SW480 (cell line): ENCODE data around the gene AUTS2.
A peak's percentile ranks its signal among the peaks of the same experiment; 100 is the strongest.

Experiments used
- DNase-seq: peaks from one replicate; pipeline ENCODE4 v3.0.0-alpha.2; 2016; ENCODE audit warnings: low spot score

Gene AUTS2

DNA sequence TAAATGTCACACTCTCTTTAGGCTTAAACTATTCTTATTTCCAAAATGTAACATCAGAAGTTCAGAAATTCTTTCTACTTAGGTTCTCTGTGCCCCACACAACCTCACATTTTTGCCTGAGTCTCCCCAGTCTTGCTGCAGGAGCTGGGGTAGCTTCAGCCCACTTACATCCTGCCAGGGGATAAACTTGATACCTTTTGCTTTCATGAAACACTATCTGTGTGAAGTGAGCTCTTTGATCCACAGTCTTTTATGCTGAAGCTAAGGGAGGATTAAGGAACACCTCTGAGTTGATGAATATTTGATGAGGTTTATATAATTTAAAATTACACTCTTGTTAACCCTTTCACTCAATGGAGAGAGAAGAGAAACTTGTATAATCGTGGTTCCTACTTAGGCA is 341.0 kb downstream of the AUTS2 start:
- no peak for DNase-seq

DNA sequence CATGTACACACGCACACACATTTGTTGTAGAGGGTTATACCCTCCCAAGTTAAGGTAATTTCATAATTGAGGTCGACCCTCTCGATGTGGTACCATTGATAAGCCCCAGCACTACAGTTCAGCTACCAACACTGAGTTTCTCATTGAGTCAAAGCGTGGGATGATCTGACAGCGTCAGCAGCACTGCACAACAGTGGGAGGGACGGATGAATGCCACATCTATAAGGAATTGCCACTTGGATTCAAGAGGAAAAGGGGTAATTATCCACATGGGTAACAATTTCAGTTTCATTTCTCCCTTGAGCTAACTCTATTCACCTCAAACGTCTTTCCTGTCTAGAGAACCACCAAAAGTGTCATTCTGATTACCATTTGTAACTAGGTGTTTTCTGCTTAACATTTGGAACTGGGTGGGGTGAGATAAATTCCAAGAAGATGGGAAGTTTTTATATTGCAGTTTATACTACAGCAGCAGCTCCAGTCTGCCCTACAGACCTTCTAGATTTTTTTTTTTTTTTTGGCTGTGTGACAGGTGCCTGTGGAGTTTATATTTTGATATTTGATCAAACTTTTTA is 342.9 kb downstream of the AUTS2 start:
- DNase-seq, result peak; percentile 7

DNA sequence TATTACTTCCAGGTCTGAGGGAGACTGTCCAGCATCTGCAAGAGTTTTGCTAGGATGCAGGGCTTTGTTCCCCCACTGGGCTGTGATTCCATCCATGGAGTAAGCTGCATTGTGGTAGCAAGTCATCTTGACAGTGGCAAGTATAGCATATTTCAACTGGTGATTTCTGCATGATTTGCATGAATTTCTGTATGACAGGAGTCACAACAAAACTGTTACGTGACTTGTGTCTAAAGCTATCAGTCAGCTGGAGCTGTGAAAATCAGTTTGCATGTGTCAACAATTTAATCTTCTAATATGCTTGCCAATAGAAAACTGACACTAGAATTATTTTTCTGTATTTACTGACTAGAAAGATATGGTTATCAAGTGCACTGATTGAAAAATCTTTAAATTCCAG is 344.3 kb downstream of the AUTS2 start:
- no peak for DNase-seq

DNA sequence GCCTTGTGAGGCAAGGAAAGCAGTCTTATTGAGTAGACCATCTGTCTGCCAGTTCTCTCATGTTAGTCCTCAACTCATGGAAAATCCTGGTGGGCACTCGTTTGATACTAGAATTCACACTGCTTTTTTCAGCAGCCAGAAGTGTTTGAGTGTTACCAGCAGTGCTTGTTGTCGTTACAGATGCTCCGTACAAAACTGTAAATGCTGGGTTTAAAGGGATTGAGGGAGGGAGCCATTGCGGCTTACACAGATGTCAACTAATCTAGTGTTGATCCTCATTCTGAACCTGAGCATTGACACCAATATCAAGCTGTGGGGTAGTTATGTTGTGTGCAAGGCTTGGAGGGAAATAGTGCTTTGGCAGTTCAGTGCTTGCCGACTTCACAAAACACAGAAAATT is 348.6 kb downstream of the AUTS2 start:
- no peak for DNase-seq

DNA sequence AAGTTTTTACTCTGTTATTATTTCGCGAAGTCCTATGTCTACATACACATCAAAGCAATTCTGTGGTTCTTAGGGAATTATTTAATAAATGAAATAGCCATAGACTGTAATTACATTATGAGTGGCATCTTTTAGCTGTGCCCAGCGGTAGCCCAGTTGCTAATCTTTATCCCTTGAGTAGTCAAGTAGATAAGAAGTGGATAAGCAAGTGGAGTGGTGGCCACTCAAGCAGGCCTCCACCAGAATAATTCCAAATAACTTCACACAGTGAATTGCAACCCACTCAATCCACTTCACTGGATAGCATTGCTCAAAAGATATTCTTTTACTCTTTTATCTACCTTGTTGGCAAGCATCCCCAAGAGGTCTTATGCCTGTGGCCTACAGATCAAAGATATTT is 349.7 kb downstream of the AUTS2 start:
- no peak for DNase-seq

DNA sequence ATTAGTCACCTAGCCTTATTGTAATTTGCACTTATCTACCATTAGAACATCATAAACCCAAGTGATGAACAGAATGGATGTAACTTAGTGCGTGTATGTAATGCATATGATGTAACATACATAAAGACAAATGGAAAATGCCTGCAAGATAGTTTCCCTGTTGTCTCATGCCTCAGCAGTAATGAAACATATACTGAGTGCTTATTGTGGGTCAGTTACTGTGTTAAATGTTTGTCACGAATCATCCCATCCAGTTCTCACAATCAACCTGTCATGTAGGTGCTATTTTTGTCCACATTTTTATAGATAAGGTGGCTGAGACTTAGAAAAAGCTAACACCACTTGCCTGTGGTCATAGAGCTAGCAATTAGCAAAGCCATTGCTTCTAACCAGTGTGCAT is 350.8 kb downstream of the AUTS2 start:
- no peak for DNase-seq

DNA sequence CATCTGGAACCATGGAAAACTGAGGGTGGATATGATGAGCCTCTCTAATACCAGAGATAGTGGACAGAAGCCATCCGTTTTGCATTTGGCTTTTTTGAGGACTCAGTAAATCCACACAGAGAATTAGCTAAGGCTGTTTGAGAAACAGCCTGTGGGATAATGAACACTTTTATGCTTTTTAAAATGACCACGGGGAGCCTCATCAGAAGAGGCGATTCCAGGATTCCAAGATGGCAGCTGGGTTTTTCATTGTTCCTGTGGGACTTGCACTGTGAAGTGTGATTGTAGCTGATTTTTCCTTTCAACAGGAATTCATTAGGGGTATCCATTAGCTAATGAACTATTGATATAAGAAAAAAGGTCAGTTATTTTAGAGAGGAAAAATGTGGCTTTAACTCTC is 353.2 kb downstream of the AUTS2 start:
- no peak for DNase-seq

DNA sequence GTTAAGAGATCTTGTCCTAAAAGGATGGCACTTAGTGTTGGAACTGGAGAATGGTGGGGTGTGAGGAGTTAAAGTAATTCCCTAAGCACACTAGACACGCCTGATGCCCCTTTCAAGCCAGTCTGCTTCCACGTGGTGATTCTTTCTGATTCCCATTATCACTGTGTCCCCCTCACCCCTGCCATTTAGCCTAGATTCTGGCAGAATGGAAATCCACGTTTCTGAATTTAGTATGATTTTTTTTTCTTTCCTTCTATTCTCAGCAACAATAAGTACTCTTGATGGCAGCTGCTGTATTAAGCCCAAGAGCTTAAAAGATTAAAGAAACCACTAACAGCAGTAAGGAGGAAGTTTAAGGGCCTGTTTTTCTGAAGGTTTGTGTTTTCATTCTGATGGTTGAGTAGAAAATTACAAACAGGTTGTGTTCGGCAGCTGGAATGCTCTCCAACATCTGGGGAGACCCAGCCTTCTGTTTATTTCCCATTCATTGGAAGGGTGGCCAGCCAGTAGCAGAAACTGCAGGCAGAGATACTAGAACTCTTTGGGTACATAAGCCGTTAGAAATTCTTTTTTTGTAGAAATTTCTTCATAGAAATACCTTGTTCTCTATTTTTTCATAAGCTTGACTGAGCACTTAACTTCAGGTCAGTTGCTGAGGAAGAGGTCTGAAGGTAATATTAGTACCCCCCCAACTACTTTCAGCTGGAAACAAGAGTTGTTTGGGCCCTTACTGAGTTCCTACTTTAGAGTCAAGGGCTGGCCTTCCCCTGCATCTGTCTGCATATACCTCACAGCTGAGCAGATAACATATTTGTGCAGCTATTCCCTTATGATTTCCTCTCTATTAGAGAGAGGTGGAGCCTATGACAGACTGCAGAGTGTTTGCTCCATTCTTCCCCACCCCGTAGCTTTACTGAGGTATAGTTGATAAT is 355.1 kb downstream of the AUTS2 start:
- no peak for DNase-seq

DNA sequence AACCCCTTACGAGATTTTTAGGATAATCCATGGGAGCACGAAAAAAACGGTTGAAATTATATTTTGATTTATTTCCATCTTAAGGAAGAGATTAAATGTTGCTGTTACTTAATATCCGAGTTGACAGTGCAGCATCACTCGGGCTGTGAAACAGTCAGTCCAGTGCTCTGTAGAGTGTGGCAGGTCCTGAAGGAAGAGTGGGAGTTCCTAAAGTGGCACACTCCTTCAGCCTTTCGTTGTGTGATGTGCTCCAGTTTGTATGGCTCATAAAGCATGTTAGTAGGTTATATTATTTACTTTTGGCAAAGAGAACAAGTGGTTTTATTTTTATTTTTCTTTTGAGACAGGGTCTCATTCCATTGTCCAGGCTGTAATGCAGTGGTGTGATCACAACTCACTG is 358.3 kb downstream of the AUTS2 start:
- no peak for DNase-seq

DNA sequence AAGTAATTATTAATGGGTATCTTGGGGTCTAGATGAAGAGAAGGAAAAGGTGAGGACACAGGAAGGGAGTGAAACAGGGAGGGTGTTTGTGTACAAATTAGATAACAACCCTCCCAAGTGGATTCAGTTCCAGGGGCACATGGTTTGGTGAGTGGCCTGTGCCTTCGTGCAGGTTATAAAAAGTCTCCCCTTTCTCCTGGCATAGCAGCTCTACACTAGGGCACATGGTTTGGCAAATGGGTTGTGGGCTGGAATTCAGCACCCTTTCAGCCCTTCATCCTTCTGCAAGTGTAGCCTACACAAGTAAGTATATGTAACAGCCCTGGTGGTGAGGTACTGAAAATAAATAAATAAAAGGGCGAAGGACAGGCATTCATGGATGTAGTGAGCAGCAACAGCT is 359.4 kb downstream of the AUTS2 start:
- DNase-seq, result no peak

DNA sequence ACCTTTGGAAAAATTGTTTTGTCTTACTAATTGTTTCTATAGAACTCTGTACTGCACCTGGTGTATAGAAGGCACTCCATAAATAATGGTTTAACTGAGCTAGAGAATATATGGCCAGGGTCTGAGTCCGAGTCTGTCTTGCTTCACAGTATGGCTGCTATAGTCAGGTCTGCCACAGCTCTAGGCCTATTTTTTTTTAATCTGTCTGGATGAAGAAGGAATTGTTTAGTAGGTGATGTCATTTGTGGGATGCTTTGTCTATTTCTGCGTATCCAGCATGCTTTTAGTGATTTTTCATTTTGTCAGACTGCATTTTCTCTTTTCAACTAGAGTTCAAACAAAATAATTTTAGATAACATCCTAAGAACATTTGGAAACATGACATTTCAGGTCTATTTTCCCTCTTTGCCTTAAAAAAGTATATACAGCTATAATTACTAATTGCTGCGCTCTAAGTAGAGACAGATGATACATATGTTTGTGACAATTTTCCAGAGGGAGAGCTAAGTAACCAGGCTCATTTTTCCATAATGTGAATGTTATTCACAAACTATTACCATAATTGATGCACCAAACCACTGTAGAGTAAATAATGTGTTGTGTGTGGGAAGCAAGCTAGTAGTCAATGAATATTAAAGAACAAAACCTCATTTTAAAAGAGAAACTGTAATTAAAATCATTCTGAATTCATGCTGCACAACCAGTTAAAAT is 361.7 kb downstream of the AUTS2 start:
- DNase-seq, result no peak

DNA sequence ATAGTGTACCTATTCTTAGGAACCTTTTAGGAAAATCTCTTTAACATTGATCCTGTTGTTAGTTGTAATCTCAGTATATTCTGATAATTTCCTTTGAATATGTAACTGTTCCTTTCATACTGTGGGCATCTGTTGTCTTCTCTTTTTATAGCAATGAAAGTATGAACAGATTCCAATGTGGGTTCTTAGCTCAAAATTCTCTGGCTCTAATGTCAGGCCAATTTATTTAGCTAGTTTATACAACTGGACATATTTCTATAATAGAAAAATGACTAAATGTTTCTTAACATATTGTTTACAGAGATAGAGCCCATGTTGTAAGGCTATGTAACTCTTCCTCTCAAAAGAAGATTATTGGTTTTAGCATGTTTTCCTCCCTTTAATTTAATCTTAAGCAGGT is 363.2 kb downstream of the AUTS2 start:
- no peak for DNase-seq

DNA sequence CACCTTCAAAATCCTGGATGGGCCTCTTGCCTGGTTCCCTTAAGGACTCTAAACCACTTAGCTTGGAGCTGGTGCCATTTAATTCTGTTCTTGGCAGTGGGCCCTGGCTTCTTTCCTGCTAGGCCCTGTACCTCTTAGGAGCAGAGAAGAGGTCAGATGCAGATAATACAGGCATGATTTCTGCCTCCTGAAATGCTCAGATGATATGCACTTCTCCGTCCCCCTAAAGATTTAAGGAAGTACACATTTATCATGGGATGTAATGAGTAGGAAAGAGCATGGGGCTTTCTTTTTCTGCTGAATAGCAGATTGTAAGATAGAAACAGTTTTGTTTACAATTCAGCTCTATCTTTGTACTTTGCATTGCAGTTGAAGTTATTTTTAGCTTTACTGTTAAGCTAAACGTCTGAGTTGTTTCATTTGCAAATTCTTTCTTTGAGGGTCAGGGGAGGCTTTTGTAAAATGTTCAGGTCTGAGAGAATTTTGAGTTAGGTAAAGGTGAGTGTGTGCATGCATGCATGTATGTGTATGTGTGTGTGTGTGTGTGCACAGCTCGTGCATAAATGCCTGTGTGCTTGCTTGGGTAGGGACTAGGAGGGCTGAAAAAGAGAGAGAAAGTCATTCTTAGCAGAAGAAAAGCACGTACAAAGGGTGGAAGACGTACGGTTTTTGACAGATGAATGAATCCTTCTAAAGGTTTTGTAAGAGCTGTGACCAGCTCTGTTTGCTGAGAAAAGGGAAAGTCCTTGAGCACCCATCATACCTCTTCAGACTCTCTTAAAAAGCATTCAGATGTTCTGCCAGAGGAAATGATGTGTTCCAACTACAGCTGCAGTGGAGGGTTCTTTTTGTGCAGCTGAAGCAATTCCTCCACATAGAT is 364.2 kb downstream of the AUTS2 start:
- no peak for DNase-seq

DNA sequence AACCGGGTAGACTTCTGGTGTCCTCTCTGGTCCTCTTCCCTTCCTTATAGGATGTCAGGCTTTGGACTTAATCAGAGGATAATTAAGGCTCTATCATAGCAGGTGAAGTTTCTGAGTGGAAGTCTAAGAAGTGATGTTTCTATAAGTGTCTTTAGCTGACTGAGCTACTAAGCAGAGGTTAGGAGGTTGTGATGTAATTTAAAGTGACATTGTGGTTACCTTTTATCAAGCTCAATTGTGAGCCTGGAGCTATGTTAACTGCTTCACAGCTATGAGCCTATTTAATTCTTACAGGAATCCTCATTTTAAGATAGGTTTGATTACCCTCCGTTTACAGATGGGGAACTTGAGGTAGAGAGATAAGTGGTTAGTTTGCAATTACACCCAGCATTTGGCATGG is 365.1 kb downstream of the AUTS2 start:
- DNase-seq, result no peak

DNA sequence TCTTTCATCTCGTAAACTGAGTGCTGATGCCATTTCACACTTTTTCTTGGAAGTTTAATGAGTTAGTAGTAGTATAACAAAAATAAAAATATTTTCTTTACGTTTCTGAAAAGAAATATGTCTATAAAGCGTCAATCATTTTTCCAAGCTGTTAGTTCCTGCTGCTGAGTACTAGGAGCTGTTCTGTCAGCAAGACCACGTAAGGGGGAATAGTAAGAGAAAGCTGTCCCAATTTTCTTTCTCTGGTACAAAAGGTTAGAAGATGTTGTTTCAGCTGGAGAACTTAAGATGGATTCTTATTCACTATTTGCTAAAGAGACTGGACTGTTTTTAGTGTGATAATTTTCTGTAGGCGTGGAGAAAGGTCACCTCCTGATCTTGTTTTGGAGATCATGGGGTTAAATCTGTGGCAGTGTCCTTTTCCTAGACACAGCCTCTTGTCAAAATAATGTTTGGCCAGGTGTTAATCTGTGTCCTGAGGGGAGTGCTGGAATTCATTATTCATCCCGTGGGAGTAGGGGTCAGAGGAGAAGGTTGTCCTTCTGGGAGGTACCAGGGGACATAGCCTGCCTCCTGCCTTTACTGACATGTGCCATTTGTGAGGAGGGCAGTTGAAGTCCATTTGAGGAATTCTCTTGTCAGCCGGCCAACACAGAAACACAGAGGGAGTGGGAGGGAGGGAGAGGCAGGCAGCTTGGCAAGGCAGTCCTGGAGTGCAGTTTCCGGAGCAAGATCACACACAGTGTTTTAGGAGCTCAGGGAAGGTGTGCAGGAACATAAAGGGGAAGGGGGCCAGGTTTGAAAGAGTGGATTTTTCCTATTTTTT is 368.7 kb downstream of the AUTS2 start:
- no peak for DNase-seq

DNA sequence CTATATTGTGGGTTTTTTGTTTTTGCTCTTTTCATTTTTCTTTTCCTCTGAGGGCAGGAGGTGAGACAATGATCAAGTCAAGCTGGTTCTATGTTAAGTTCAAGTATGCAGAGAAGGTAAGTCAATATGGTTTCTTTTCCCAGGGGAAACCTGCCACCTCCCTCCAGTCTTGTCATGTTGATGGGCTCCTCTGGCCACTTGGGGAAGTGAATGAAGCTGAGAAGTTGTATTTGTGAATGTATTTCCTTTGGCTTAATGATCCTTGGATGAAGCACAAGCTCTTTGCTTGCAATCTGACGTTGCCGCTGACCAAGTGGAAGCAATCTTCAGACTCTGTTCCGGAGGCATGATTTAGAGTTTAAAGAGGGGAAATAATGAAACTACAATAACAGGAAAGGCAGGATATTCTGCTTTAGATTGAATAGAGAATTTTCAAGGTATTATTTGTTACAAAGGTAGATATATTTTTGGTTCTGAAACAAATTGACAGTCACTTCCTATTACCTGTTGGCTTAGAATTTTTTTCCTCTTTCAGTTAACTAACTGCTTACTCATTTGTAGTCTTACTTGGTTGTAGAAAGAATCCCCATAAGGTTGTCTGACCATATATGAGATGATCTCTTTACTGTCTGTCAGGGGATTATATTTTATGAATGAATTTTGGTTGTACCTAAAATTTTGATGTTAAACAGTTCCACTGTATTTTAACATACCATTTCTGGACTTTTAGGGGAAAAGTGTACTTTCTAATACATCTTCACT is 369.6 kb downstream of the AUTS2 start:
- DNase-seq, result no peak

DNA sequence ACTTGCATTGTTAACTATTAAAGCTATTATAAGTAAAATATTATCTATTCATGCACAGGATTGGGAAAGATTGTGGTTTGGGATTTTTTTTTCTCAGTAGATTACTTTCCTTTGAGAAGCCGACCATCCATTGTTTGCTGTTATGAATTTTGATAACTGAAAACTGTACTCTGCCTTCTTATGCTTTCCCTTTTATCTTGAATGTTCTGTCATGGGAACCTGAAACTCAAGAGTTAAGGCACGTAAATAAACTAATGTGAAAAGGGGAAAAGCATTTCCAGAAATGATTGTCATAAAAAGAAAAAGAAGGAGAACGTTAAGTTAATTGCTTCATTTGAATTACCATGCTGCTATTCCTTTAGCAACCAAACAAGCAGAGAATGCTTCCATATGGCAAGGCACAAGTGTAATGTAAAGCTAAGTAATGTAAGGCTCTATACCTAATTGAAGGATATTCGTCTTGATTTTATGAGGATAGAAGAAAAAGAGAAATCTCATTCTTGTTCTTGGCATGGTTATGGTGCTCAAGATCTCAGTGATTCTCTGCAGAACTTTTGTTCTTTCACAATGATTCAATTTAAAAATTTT is 370.8 kb downstream of the AUTS2 start:
- DNase-seq, result no peak

DNA sequence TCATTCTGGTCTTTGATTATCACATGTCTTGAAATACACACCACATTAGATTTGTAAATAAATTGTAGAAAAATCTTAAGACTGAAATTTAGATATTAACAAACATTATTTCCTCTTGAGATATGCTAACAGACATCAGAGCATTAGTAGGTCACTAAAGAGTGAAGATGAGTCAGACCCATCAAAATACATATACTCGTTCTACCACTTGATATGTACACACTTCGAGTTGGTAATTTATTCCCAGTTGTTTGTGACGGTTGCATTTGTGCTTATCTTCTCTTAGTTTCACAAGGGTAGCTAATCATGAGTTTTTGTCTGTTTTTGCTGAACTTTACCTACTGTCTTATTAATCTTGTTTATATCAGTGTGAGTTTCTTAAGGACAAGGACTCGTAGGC is 383.4 kb downstream of the AUTS2 start:
- DNase-seq, result no peak

DNA sequence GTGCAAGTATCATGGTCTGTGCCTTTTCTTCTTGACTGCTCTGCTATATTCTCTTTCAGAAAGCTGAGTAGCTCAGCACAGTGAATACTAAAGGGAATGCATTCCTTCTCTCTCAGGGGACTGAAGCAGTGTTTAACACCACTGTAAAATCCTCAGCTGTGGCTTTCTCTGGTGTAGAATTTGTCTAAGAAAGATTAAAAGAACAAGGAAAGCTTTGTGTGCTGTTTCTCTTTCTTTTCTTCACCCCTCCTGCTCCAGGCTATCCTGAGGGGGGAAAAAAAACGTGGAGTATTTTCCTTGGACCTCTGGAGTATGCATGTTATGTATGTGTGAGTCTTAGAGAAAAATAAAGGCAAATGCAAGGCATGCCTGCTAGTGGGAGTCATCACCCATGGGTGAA is 383.9 kb downstream of the AUTS2 start:
- no peak for DNase-seq

DNA sequence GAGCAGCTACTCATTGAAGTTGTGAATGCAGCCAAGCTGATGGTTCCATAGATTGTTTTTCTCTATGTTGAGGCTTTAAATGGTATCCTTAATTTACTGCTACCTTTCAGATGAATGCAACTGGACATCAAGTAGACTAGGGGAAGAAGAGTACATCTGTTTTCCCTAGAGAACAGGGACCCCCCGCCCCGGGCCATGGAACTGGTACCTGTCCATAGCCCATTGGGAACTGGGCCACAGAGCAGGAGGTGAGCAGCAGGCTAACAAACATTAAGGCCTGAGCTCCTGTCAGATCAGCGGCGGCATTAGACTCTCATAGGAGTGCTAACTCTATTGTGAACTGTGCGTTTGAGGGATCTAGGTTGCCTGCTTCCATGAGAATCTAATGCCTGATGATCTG is 391.3 kb downstream of the AUTS2 start:
- no peak for DNase-seq
